ENCODE results near the gene TGFB2.

TGFB2 gene

GRCh38 chr1:218431476-218431875 lies 86.3 kb downstream of the TGFB2 start:
- DNase-seq, result no peak

GRCh38 chr1:218433744-218434143 lies 88.6 kb downstream of the TGFB2 start:
- DNase-seq, result no peak

DNA sequence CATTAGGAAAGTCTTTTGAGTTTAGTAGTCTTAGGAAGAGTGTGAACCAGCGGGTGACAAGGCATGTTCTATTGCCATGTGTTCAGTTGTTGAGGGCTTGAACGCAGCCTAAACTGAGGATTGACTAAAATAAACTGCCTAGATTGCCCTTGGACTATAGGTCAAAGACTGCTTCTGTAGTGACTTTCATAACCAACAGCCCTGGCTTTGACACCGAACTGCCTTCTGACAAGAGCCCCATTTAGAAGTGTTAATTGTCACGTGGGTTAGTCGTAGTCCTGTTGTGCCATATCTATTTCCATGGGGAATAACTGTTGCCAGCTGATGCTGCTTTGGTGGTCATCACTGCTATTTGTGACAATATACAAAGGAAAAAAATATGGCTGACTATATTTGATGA lies 90.4 kb downstream of the TGFB2 start:
- DNase-seq, result no peak

GRCh38 chr1:218436346-218436745 lies 91.2 kb downstream of the TGFB2 start:
- no peak for DNase-seq

- DNase-seq, result no peak
Observed at GRCh38 chr1:218436997-218437396, 91.9 kb downstream of the TGFB2 start.

- no peak for DNase-seq
Observed at GRCh38 chr1:218439541-218440295, 94.6 kb downstream of the TGFB2 start.

- no peak for DNase-seq
Observed at GRCh38 chr1:218443255-218443654, 98.1 kb downstream of the TGFB2 start.

DNA sequence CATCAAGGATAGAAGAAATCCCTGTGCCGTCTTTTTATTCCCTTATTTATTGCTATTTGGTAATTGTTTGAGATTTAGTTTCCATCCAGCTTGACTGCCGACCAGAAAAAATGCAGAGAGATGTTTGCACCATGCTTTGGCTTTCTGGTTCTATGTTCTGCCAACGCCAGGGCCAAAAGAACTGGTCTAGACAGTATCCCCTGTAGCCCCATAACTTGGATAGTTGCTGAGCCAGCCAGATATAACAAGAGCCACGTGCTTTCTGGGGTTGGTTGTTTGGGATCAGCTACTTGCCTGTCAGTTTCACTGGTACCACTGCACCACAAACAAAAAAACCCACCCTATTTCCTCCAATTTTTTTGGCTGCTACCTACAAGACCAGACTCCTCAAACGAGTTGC lies 99.0 kb downstream of the TGFB2 start:
- no peak for DNase-seq

GRCh38 chr1:218444588-218444987 lies 99.5 kb downstream of the TGFB2 start:
- no peak for DNase-seq

DNA sequence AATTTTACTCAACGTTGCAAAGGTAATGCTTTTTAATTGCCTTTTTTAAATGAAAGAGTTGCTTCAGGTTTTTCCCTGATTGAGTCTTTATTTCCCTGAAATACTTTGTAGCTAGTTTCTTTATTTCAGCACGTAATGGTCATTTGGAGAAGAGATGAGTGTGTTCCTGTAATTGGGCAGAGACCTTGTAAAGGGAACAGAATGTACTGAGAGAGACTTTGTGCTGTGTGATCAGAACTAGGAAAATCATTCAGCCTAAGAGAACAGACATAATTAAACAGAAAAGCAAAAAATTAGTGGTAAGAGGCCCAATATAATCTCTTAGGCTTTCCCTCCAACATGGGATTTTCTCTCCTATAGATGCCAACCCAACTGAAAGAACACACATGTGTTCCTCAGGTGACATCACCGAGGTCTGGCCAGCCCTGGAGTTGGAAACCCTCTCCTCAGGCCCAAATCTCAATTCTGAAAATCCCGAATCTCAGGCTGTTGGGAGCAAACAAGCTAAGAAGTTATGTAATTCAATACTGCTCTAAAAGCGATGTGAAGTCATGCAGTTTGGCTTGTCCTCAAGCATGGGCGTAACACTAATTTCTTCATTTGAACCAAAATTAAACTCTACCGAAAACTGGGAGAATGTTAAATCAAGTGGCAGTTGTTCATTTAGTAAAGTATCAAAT lies 102.0 kb downstream of the TGFB2 start:
- no peak for DNase-seq

DNA sequence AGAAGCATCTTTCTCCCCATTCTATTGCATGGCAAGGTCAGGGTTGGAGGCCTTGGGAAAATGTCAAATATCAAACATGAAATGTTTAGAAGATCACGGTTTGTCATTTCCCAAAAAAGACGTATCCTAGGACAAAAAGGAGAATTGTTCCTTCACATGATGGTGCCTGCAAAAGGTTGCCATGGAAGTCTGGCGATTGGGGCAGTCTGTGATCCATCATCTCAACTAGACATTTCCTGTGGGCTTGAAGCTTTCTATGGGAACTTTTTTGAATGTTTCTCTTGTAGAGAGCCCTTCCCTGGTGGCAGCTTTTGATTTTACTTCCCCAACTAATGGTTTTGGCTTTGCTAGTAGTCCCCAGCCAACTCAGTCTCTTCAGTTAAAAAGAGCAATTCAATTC lies 106.3 kb downstream of the TGFB2 start:
- DNase-seq, result no peak

DNA sequence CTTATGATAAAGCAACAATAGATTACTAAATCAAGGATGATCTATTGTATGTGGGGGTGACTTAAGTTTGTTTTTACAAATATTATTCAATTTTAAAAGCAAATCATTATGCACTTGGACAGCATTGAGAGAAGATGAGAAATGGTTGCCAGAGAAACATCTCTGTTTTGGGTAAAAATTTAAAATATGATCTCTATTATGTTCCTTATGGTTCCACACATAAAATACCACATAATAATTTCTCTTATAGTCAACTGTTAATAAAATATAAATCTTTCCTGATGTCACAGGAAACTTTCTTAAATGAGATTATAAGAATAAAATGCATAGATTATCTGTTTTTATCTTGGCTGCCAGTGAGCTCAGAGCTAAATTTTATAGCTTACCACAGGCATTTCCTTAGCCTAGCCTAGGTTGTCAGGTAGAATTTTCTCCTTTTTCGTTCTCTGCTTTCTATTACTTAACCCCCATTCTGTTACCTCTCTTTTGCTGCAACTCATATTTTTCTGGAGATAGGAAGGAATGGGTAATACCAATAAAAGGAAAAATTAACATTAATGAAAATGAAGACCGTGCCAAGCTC lies 109.7 kb downstream of the TGFB2 start:
- no peak for DNase-seq

DNA sequence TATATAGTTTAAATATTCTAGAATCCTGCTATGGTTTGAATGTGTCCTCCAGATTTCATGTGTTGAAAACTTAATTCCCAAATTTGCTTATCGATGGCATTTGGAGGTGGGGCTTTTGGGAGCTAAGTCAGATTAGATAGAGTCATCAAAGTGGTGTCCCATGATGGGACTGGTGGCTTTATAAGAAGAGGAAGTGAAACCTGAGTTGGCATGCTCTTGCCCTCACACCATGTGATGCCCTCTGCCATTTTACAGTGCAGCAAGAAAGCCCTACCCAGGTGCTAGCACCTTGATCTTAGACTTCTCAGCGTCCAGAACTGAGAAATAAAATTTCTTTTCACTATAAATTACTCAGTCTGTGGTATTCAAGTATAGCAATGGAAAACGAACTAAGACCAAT lies 111.3 kb downstream of the TGFB2 start:
- no peak for DNase-seq

GRCh38 chr1:218459450-218459849 lies 114.3 kb downstream of the TGFB2 start:
- no peak for DNase-seq

DNA sequence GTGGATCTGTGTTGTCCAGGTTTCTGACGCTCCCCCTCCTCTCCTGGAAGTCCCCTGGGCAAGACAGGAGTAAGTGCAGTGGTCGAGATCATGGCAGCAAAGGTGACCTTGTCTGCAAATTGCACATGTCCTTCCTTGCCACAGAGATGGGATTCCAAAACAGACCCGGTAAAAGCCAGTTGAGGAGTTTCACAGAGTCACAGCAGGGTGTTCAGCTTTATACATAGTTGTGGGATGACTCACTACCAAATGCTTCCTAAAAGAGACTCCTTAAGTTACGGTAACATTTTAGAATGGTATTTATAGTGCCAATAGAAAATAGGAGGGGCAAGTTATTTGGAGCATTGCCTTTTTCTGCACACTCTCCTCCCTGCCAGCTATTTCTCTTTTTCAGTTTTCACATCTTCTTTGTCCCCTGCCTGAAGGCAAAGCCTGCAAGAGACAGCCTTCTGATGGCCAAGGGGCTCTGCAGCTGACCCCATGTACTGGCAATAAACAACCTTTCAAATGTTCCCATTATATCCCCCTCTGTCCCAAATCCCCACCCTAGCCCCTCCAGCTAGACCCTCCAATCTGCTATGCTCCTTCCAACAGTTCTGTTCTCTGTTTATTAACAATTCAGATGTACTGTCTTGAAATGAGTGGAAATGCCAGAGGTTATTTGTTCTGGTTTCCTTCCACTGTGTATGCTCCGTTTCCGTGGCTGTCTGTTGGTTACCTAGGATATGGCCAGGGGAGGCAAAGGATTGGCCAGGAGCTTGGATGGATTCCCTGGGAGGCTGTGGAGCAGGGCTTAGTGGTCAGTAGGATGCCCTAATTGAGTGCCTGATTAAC lies 115.0 kb downstream of the TGFB2 start:
- DNase-seq, result no peak

DNA sequence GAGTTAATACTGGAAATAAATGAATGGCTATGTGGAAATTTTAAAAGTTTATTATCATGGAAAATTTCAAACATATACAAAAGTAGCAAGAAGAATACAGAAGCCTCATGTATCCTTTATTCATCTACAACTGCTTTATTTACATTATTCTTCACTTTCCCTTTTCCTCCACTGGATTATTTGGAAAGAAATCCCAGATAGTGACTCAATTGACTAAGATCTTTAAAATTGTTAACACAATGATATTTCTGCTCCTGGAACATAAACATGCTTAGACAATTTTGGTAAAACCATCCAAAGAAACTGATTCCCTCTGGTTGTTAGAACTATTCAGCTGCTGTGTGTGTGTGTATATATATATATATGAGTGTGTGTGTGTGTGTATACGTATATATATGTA lies 116.2 kb downstream of the TGFB2 start:
- no peak for DNase-seq

DNA sequence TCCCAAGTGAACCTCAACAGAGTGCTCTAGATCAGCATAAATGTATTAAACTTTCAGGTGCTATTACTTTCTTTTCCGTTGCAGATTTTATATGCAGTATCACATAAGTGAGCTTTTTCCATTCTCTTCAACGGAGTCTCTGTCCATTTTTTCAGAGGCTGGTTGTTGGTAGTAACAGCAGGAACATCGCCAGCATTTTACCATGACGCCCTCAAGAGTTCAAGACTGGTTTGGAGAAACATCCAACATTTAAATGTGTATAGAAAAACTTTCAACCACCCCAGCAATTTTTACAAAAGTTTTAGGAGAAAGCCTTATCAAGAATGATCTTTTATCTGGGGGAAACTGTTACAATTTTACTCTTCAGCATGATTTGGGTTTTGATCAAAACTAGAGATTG lies 117.0 kb downstream of the TGFB2 start:
- no peak for DNase-seq

DNA sequence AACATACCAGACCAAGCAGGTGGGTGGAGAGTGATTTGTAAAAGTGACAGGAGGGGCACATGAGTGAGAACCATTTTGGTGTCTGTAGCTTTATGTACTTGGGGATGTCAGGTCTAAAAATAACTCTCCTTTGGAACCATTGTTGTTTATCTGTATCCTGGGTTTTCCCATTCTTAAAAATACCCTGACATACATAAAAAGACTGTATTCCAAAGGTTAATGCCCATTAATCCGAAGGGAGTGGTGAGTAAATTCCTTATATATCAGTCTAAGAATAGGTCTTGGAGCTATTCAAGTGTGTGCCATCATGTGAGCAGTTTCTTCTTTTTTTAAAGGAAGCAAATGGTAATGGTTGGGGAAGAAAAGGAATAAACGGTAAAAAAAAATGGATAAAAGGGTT lies 117.5 kb downstream of the TGFB2 start:
- no peak for DNase-seq

- no peak for DNase-seq
Observed at GRCh38 chr1:218463194-218464156, 118.3 kb downstream of the TGFB2 start.

GRCh38 chr1:218464871-218465270 lies 119.7 kb downstream of the TGFB2 start:
- no peak for DNase-seq

- no peak for DNase-seq
Observed at GRCh38 chr1:218466341-218467010, 121.3 kb downstream of the TGFB2 start.
